Measurements from ENCODE around the gene TMEM126B. TPM values are rescaled to one million over a fixed set of nuclear protein-coding genes. Genes with fewer than 3 reads are reported as not detected.

TMEM126B gene
- total RNA-seq, 1 donor from 2014 or later = 71.7 TPM

DNA sequence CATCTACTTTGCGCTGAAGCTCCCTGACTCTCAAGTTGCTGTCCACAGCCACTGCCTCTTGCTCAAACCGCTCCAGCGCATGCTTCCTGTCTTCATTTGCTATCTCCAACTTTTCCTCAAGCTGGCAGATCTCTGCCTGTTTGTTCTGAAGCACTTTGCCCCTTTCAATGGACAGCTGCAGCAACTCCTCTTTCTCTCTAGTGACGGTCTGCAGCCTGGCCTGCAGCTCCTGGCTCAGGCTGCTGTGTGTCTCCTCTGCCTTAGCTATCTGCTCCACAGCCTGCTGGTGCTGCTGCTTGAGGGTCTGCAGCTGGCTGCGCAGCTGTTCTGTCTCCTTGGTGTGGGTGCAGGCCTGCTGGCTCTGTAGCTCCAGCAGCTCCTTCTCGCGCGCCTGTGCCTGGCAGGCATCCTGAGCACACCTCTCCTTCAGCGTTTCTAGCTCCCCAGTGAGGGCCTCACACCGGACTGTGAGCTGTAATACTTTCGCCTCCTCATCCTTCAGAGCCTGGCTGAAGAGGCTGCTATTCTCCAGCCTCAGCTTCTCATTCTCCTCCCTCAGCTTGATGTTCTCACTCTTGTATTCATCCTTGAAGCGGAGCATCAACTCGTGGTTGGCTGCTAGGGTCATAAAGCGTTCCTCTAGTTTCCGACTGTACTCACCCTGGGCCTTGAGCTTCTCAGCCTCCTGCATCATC, 56.9 kb downstream of the TMEM126B start:
- no peak for DNase-seq (ENCODE audit: low read depth)
- Histone ChIP-seq H3K27me3 (ENCODE audit: control insufficient read depth, insufficient read depth, low read length) (no peaks in the 10 kb centered on the region), H3K4me3 (ENCODE audit: low read depth, low read length) (peak overlapping the region; percentile 12), H3K36me3 (ENCODE audit: control insufficient read depth, insufficient read depth, low read length) (no peaks in the 10 kb centered on the region)
- TF ChIP-seq, protein P1, sequence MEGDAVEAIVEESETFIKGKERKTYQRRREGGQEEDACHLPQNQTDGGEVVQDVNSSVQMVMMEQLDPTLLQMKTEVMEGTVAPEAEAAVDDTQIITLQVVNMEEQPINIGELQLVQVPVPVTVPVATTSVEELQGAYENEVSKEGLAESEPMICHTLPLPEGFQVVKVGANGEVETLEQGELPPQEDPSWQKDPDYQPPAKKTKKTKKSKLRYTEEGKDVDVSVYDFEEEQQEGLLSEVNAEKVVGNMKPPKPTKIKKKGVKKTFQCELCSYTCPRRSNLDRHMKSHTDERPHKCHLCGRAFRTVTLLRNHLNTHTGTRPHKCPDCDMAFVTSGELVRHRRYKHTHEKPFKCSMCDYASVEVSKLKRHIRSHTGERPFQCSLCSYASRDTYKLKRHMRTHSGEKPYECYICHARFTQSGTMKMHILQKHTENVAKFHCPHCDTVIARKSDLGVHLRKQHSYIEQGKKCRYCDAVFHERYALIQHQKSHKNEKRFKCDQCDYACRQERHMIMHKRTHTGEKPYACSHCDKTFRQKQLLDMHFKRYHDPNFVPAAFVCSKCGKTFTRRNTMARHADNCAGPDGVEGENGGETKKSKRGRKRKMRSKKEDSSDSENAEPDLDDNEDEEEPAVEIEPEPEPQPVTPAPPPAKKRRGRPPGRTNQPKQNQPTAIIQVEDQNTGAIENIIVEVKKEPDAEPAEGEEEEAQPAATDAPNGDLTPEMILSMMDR (IDR thresholded peaks at IDR 0.05; ENCODE audit: insufficient read depth, low read length, poor library complexity, severe bottlenecking) = no peak

DNA sequence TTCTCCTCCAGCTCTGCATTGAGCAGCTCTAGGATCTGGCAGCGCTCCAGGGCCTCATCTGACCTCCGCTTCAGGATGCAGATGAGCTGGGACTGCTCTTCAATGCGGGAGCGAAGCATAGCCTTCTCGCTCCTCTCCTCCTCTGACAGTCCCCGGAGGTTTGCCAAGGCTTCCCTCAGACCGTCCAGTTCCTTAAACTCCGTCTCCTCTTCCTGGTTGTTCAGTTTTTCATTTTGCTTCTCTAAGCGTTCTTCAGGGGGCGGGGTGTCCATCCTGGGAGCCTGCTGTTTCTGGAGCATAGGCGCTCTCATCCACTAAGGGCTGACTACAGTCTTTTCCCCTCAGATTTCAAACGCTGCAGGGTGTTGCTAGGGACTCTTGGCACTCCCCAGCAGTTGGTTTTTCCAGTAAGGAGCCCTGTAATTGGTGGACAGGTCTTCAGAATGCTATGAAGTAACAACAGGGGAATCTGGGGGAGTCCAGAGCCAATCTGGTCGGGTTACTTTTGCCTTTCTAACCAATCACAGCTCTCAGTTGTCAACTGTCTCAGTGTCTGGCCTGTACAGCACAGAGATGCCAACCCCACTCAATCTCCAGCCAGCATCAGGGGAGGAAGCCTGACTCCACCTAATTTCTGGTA, 57.5 kb downstream of the TMEM126B start, which contains the start of gene CCDC89:
Gene CCDC89 (minus strand): TSS at position 376 of the 640 bp plus-strand sequence. CDS start 65 bp downstream, at position 311.
- H3K4me3 ChIP-seq (ENCODE audit: low read depth, low read length) = peak within 1 kb of the TSS; percentile 12
- DNase-seq (ENCODE audit: low read depth) = peak; percentile 90

More for the DNA sequence above, 57.5 kb downstream of the TMEM126B start, which contains the start of gene CCDC89:
- Histone ChIP-seq H3K36me3 (ENCODE audit: control insufficient read depth, insufficient read depth, low read length) (no peaks in the 10 kb centered on the region), H3K27me3 (ENCODE audit: control insufficient read depth, insufficient read depth, low read length) (no peaks in the 10 kb centered on the region)
- TF ChIP-seq, protein P1 (IDR thresholded peaks at IDR 0.05; ENCODE audit: insufficient read depth, low read length, poor library complexity, severe bottlenecking) = no peak

Other genes starting within 250 kb of the TMEM126B start
- gene DLG2, start 1.2 kb upstream of the TMEM126B start, total RNA-seq = 0.75 and 1.8 TPM in 2 replicates
- 24.8 and 34.8 TPM in 2 replicates for gene TMEM126A, start 19.4 kb downstream of the TMEM126B start, total RNA-seq
- 21.4 and 24.7 TPM in 2 replicates for gene CREBZF, start 36.5 kb downstream of the TMEM126B start, total RNA-seq
- 2.0 and 2.2 TPM in 2 replicates for gene CCDC89, start 57.6 kb downstream of the TMEM126B start, total RNA-seq
- 7.5 and 10.5 TPM in 2 replicates for gene SYTL2, start 182.5 kb downstream of the TMEM126B start, total RNA-seq
- gene CCDC83, start 226.8 kb downstream of the TMEM126B start, total RNA-seq = not detected in 2 replicates

Data from kidney epithelial cell (primary cell).